Upper lobe of left lung (tissue), 6 donors: ENCODE data around the gene ANP32A. TPM values are rescaled to one million over a fixed set of nuclear protein-coding genes. Genes with fewer than 3 reads are reported as not detected.

Experiments
- ATAC-seq, 2 donors: fragments of 200-7000 bp; cut with Tn5 transposase; one replicate each; pipeline ENCODE4 v1.9.1; 2022; ENCODE audit warnings: mild to moderate bottlenecking in 2 of 2, moderate library complexity in 2 of 2; ENCODE audit not compliant: low FRiP score in 2 of 2
- DNase-seq, 2 donors: peaks; one replicate each; pipeline ENCODE4 v3.0.0-alpha.2; 2019 to 2020
- H3K27ac ChIP-seq, 4 donors: fragments of 200-600 bp; sonication (generic); one replicate each; pipeline ENCODE4 v1.5.1; 2016 to 2019
- H3K27me3 ChIP-seq, 4 donors: fragments of 200-600 bp; sonication (generic); one replicate each; pipeline ENCODE4 v1.5.1; 2017 to 2019
- H3K36me3 ChIP-seq, 4 donors: fragments of 200-600 bp; sonication (generic); one replicate each; pipeline ENCODE4 v1.5.1; 2016 to 2019
- H3K4me1 ChIP-seq, 4 donors: fragments of 200-600 bp; sonication (generic); one replicate each; pipeline ENCODE4 v1.5.1; 2018 to 2019
- H3K4me3 ChIP-seq, 4 donors: fragments of 200-600 bp; sonication (generic); one replicate each; pipeline ENCODE4 v1.5.1; 2017 to 2019; ENCODE audit warnings: mild to moderate bottlenecking in 2 of 4, moderate library complexity in 1 of 4
- H3K9me3 ChIP-seq, 4 donors: fragments of 200-600 bp; sonication (generic); one replicate each; pipeline ENCODE4 v1.5.1; 2018 to 2019
- EP300 ChIP-seq, 4 donors: sonication (generic); formaldehyde crosslinking; IDR thresholded peaks; one replicate each; pipeline ENCODE4 v1.5.1; 2017; ENCODE audit warnings: antibody characterized with exemption in 4 of 4, control low read depth in 2 of 4
- POLR2A ChIP-seq, 4 donors: fragments of 450-650 bp; IDR thresholded peaks; one replicate each; pipeline ENCODE4 v1.5.1; 2016 to 2017; ENCODE audit warnings: antibody characterized with exemption in 4 of 4, mild to moderate bottlenecking in 2 of 4
- POLR2AphosphoS5 ChIP-seq, 2 donors: sonication (generic); formaldehyde crosslinking; IDR thresholded peaks; one replicate each; pipeline ENCODE4 v1.5.1; 2017; ENCODE audit warnings: antibody characterized with exemption in 2 of 2
- WGBS, 2 donors: methylation state at CpG; one replicate each; pipeline ENCODE4 v1.1.5; 2017 to 2018; 5-methylcytosine and 5-hydroxymethylcytosine counted together
- total RNA-seq, 6 donors: library from RNA; depleted of rRNA in 4 of 6; stranded (reverse); fragments of >200 nt in 4 of 6; gene quantifications; one replicate each; pipeline versions ENCODE4 v1.1.0 to v1.2.1, GENCODE V29; 2016 to 2021
- TF ChIP-seq, protein P1 (sequence below), 6 experiments: fragments of 450-650 bp in 4 of 6; fragments of 200-600 bp in 2 of 6; sonication (generic) in 2 of 6; IDR thresholded peaks; one replicate each; pipeline ENCODE4 v1.5.1; 2016 to 2019; ENCODE audit warnings: antibody characterized with exemption in 6 of 6
- donor health status: DM: no; HTN: no; CAD: no; lungs with moderate emphysema.
- donor health status: DM: no; HTN: yes; CAD: no; lungs with severe emphysema.

The ANP32A gene
- total RNA-seq, 6 donors from 2014 or later, result 62.9 to 110 (median 81.5) TPM

DNA sequence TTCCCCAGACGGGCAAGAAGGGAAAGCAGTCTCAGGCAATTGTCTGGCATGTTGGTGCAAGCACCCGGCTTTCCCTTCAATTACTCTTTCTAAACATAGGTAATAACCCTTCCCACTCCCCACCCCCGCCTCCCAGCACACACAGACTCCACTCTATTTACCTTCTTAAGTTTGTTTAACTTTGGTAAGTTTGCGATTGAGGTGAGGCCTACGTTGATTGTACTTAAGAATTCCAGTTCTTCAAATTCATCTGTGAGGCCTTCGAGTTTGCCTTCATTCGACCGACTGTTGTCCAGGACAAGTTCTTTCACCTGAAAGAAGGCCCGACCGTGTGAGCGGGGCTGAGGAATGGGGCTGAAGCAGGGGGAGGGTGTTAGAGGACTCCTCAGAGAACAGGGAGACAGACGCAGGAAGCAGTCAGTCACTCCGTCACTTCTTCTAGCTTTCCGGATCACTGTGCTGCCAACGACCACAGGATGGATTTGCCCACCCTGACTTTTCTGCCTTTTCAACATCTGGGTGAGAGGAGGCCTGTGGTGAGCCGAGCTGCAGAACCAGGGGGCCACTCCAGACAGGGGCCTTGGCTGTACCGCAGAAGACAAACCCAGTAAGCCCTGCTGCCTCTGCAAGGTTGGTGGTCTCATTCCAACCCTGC, 33.0 kb downstream of the ANP32A start:
- Histone ChIP-seq H3K27ac (peak overlapping the region; percentile 56 to 88 (median 84)), H3K27me3 (no peaks in the 10 kb centered on the region), H3K36me3 (peaks cover 0 to 38% (median 4%) of the 10 kb centered on the region in 4 donors), H3K4me3 (peak overlapping the region in 1 of 4 donors; percentile 2), H3K4me1 (peaks cover 52 to 78% (median 53%) of the 10 kb centered on the region in 4 donors), H3K9me3 (no peaks in the 10 kb centered on the region)
- WGBS, 2 donors, result 27 to 59% methylated on average over 16 to 17 of the region's 17 CpGs
- DNase-seq (peak in 1 of 2 donors; percentile 70), ATAC-seq (peak in 1 of 2 donors; percentile 70)
- TF ChIP-seq POLR2A (IDR thresholded peaks at IDR 0.05), result peak in 1 of 4 donors; percentile 48
- no peak for TF ChIP-seq EP300 (IDR thresholded peaks at IDR 0.05)
- TF ChIP-seq POLR2AphosphoS5 (IDR thresholded peaks at IDR 0.05), result no peak
- TF ChIP-seq, protein P1, sequence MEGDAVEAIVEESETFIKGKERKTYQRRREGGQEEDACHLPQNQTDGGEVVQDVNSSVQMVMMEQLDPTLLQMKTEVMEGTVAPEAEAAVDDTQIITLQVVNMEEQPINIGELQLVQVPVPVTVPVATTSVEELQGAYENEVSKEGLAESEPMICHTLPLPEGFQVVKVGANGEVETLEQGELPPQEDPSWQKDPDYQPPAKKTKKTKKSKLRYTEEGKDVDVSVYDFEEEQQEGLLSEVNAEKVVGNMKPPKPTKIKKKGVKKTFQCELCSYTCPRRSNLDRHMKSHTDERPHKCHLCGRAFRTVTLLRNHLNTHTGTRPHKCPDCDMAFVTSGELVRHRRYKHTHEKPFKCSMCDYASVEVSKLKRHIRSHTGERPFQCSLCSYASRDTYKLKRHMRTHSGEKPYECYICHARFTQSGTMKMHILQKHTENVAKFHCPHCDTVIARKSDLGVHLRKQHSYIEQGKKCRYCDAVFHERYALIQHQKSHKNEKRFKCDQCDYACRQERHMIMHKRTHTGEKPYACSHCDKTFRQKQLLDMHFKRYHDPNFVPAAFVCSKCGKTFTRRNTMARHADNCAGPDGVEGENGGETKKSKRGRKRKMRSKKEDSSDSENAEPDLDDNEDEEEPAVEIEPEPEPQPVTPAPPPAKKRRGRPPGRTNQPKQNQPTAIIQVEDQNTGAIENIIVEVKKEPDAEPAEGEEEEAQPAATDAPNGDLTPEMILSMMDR (IDR thresholded peaks at IDR 0.05), result no peak

DNA sequence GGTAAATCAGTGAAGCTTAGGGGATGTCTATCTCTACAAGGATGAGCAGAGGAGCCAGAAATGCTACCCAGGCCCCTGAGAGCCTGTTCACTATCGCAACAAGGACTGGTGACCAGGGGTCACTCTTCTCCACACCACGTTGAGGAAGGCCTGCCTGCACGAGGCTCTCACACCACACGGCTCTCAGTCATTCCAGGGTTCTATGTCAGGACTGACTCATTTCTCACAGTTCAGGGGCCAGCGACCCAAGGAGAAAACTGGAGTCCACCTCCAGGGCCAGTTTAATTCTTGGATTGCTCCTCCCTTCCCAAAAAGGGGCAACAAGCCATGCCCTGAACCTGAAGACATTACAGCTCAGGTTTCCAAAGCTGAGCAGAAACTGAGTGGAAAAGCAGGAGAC, 33.9 kb downstream of the ANP32A start:
- H3K36me3 ChIP-seq, result peaks cover 0 to 47% (median 5%) of the 10 kb centered on the region in 4 donors
- H3K4me1 ChIP-seq, result peaks cover 47 to 76% (median 51%) of the 10 kb centered on the region in 4 donors

DNA sequence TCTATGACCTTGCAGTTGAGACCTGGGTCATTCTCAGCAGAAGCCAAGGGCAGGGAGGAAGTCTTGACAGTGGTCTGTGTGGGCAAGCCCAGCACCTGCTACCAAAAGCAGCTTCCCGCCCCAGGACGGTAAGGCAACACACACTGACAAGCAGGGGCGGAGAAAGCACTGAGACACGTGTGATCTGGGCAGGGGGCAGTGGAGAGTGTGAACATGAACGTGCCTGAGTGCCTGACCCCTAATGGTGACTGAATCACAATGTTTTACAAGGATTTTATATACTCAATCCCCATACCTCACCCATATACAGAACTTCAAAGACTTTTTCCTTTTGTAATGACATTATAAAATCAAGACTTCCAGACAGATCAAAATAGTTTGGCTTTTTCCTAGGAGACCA, 35.2 kb downstream of the ANP32A start:
- Histone ChIP-seq H3K4me1 (peaks cover 39 to 66% (median 44%) of the 10 kb centered on the region in 4 donors), H3K27ac (no peak overlapping the region)
- no peak for DNase-seq

More for the DNA sequence above, 33.9 kb downstream of the ANP32A start:
- WGBS, 2 donors, result 67 to 90% methylated on average over 4 to 5 of the region's 5 CpGs
- DNase-seq (no peak), ATAC-seq (no peak)
- H3K4me3 ChIP-seq, result no peak overlapping the region
- H3K9me3 ChIP-seq, result no peaks in the 10 kb centered on the region
- H3K27me3 ChIP-seq, result no peaks in the 10 kb centered on the region
- TF ChIP-seq EP300 (IDR thresholded peaks at IDR 0.05) (no peak), POLR2A (IDR thresholded peaks at IDR 0.05) (no peak), POLR2AphosphoS5 (IDR thresholded peaks at IDR 0.05) (no peak)
- TF ChIP-seq, protein P1 (IDR thresholded peaks at IDR 0.05), result no peak
- peak overlapping the region in 1 of 4 donors; percentile 87 for H3K27ac ChIP-seq

DNA sequence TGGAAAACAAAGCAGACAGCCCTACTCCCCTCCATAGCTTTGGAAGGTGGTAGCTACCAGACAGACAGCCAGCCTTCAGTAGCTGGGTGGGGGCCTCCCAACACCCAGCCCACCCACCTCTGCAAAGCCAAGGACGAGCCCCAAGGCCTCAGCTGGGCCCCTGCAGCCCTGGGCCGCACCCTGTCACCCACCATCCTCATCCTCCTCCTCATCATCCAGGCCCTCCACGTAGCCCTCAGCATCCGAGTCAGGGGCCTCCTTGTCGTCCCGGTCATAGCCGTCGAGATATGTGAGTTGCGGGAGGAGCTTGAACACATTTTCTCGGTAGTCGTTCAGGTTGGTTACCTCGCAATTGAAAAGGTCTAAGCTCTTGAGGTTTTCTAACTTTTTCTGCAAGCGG, 36.5 kb downstream of the ANP32A start:
- DNase-seq, result peak in 1 of 2 donors; percentile 38
- ATAC-seq, result no peak
- Histone ChIP-seq H3K27ac (peak overlapping the region in 1 of 4 donors; percentile 85), H3K9me3 (no peaks in the 10 kb centered on the region), H3K4me1 (peaks cover 25 to 53% (median 31%) of the 10 kb centered on the region in 4 donors), H3K36me3 (peaks cover 0 to 63% (median 12%) of the 10 kb centered on the region in 4 donors), H3K4me3 (no peak overlapping the region), H3K27me3 (no peaks in the 10 kb centered on the region)
- no peak for TF ChIP-seq EP300 (IDR thresholded peaks at IDR 0.05)
- TF ChIP-seq, protein P1 (IDR thresholded peaks at IDR 0.05), result no peak
- WGBS, 2 donors, result 91 to 92% methylated on average over 13 of the region's 13 CpGs

More for the DNA sequence above, 35.2 kb downstream of the ANP32A start:
- WGBS, 2 donors, result 63 to 67% methylated on average over 5 of the region's 5 CpGs
- no peak overlapping the region for H3K4me3 ChIP-seq
- no peaks in the 10 kb centered on the region for H3K27me3 ChIP-seq
- peaks cover 0 to 49% (median 6%) of the 10 kb centered on the region in 4 donors for H3K36me3 ChIP-seq
- no peaks in the 10 kb centered on the region for H3K9me3 ChIP-seq
- no peak for ATAC-seq
- TF ChIP-seq, protein P1 (IDR thresholded peaks at IDR 0.05), result no peak
- no peak for TF ChIP-seq EP300 (IDR thresholded peaks at IDR 0.05)
- TF ChIP-seq POLR2AphosphoS5 (IDR thresholded peaks at IDR 0.05), result no peak
- no peak for TF ChIP-seq POLR2A (IDR thresholded peaks at IDR 0.05)
